AG09319 (cell line): ENCODE measurements around the gene CPVL.

ENCODE experiments used
- DNase-seq: peaks from one replicate; pipeline ENCODE4 v3.0.0-alpha.2; 2010; ENCODE audit warnings: low read depth; ENCODE audit errors: extremely low read depth
- TF ChIP-seq, protein P1 (sequence below): IDR thresholded peaks from 2 replicates; pipeline ENCODE4 v1.5.1; 2011; ENCODE audit warnings: low read depth, mild to moderate bottlenecking, inconsistent platforms, low read length, moderate library complexity

The CPVL gene

DNA sequence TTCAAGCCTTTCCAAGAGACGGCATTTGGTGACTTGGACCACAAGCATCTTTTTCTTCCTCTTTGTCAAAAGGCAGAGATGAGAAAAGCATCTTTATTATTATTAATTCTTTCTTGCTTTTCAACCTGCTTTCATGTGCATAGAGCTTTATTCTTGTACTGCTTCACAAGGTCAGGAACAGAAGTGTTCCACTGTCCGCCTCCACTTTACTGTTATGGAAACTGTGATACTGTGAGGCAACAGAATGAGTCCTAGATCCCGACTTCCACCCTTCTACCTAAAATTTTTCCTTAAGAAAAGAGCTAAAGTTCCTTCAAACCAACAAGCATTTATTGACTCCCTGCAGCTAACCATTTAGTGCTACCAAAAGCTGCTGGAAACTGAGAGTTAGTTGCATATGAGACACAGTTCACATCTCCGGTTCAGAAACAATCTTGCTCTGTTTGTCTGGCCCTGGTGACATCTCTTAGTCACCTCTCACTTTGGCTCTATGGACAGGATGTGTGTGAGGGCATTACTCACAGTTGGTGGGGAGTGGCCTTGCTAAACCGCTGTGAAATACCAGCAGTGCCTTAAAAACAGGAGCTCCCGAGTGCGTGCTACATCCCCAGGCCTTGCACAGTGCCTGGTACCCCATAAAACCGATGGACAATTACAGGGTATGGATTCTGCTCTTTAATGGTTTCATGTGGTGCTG is 111.1 kb downstream of the CPVL start:
- DNase-seq: no peak

DNA sequence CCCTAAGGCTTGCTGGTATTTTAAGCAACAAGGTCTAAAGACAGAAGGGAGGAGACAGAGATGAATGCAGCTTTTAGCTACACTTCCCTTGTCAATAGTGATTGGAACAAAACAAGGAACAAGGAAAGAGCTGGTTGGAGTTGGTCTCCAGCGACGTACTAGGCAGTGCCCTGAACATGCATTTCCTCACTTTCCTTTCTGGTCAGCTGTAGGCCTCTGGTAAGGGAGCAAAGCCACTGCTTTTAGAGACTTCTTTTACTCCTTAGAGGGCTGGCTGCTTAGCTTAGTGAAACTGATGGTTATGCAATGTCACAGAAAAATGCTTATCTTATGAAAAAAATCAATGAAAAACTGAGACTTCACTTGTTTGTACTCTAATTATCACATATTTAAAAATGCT is 112.8 kb downstream of the CPVL start:
- TF ChIP-seq, protein P1, sequence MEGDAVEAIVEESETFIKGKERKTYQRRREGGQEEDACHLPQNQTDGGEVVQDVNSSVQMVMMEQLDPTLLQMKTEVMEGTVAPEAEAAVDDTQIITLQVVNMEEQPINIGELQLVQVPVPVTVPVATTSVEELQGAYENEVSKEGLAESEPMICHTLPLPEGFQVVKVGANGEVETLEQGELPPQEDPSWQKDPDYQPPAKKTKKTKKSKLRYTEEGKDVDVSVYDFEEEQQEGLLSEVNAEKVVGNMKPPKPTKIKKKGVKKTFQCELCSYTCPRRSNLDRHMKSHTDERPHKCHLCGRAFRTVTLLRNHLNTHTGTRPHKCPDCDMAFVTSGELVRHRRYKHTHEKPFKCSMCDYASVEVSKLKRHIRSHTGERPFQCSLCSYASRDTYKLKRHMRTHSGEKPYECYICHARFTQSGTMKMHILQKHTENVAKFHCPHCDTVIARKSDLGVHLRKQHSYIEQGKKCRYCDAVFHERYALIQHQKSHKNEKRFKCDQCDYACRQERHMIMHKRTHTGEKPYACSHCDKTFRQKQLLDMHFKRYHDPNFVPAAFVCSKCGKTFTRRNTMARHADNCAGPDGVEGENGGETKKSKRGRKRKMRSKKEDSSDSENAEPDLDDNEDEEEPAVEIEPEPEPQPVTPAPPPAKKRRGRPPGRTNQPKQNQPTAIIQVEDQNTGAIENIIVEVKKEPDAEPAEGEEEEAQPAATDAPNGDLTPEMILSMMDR: no peak
- no peak for DNase-seq

More for the DNA sequence above, 111.1 kb downstream of the CPVL start:
- TF ChIP-seq, protein P1: no peak

DNA sequence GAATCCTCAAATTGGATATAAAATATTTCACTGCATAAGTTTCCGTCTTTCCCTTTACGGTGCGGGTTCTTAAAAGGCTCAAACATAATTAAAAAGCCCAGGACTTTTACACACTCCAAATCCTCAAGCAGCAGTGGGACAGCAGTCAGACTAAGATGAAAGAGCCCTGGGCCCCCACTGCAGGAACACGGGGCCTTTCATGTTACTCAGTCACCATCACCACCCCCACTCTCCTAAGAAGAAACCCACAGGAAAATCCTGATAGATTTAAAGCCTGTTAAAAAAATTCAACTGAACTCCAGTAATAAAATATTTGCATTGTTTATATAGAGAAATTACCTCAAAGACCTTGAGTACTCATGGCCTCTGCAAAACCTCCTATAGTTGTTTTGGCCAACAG is 114.2 kb downstream of the CPVL start:
- no peak for DNase-seq
- TF ChIP-seq, protein P1: no peak

DNA sequence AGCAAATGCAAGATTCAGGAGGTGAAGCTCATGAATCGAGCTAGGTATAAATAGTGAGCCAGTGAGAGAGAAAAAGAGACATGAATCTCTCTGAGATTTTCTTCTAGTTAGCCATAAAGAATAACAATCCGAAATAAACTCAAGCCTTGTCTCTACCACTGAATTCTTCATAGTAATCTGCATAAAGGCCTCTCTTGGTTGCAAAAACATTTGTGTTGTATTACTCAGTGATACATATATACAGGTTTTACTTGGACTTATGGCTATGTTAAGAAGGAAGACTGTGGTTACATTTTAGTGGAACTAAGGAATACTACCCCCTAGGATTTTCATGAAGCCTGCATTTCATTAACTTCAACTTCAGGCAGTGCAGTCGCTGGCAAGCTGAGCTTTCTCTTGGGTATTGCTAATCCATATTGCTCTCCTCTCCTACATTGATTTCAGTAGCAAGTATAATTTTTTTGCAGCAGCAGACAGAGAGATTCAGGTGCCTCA is 115.5 kb downstream of the CPVL start:
- TF ChIP-seq, protein P1: no peak
- DNase-seq: no peak

DNA sequence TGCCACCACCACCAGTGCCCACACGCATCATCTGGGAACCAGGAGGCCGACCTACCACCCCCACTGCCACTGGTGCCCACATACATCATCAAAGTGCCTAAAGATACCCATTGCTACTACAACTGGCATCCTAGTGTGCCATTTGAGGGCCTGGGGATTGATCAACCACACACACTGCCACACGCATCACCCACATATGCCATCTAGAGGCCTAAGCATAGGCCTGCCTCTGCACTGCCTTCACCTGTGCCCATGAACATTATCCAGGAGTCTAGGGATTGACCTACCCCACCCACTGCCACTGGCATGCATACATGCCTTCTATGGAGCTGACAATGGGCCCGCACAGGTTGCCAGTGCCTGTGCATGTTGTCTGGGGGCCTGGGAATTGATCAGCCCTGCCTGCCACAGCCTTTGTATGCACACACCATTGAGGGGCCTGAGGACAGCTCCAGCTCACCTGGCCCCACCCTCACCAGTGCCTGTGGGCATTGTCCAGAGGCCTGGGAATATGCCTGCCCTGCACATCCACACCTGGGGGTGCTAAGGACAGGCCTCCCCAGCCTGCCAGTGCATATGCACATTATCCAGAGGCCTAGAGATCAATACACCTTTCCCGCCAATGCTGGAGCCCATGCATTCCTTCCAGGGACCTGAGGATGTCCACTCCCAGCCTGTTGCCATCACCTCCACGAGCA is 123.9 kb downstream of the CPVL start:
- DNase-seq: no peak

DNA sequence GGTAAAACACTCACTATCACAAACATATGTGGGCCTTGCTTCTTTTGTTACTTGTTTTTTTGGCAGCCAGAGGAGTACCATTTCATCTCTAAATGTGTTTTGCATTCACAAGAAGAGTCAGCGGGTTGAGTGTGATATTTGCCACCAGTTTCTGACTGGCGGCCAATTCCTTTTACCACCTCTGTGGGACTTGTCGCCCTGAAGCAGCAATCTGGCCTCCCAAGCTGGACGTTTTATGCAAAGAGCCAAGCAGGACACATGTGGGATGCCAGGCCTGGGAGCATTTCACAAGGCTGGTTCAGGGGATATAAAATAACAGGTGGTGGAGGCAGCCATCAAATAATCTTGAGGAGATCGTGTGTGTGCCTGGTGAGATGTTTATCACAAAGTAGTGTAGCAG is 126.4 kb downstream of the CPVL start:
- no peak for DNase-seq
- TF ChIP-seq, protein P1: no peak

More for the DNA sequence above, 123.9 kb downstream of the CPVL start:
- TF ChIP-seq, protein P1: no peak

DNA sequence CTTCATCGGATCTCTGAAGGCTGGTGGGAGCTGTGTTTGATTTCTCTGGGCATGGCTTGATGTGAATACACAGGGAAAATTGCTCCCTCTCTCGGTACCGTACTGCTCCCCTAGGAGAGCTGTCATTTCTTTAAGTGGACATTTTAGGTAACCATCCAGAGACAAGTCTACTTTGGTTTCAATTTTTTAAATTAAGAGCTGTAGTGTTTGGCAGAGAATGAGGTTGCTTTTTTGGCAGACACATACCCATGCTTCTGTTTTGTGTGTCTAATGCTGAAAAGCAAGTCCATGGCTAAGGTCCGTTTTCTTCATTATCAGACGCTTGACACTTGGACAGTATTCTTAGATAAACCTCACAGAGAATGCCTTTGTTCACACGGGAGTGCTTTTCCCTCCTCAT is 127.0 kb downstream of the CPVL start:
- no peak for DNase-seq
- TF ChIP-seq, protein P1: peak; percentile 55
